Brain microvascular endothelial cell (primary cell): ENCODE measurements around the gene TSPAN7.
A peak's percentile ranks its signal among the peaks of the same experiment; 100 is the strongest.

ENCODE experiments used
- DNase-seq: peaks from one replicate; pipeline ENCODE4 v3.0.0-alpha.2; 2020
- H3K27ac ChIP-seq: fragments of 250-450 bp; sonication (Bioruptor Pico); 2 replicates; pipeline ENCODE4 v1.5.1; 2020; ENCODE audit warnings: mild to moderate bottlenecking, moderate library complexity
- H3K27me3 ChIP-seq: fragments of 250-450 bp; sonication (Bioruptor Pico); replicated peaks from 2 replicates; pipeline ENCODE4 v1.5.1; 2020; ENCODE audit warnings: mild to moderate bottlenecking
- H3K36me3 ChIP-seq: fragments of 250-450 bp; sonication (Bioruptor Pico); replicated peaks from 2 replicates; pipeline ENCODE4 v1.5.1; 2020; ENCODE audit warnings: mild to moderate bottlenecking
- H3K4me3 ChIP-seq: 2 replicates; pipeline ENCODE4 v1.5.1; 2011; ENCODE audit warnings: low read depth, mild to moderate bottlenecking, control low read depth, low read length, moderate library complexity
- CTCF ChIP-seq: IDR thresholded peaks from 2 replicates; pipeline ENCODE4 v1.5.1; 2011; ENCODE audit warnings: low read depth, mild to moderate bottlenecking, moderate library complexity, low read length, control low read depth, inconsistent platforms; ENCODE audit errors: missing control alignments
- in situ Hi-C: cut with HindIII; loops from 2 replicates; pipeline ENCODE4 v1.10.0; 2017; ENCODE audit warnings: low sequenced_read_pairs, low pct_ligation_motif_present

TSPAN7 gene

DNA sequence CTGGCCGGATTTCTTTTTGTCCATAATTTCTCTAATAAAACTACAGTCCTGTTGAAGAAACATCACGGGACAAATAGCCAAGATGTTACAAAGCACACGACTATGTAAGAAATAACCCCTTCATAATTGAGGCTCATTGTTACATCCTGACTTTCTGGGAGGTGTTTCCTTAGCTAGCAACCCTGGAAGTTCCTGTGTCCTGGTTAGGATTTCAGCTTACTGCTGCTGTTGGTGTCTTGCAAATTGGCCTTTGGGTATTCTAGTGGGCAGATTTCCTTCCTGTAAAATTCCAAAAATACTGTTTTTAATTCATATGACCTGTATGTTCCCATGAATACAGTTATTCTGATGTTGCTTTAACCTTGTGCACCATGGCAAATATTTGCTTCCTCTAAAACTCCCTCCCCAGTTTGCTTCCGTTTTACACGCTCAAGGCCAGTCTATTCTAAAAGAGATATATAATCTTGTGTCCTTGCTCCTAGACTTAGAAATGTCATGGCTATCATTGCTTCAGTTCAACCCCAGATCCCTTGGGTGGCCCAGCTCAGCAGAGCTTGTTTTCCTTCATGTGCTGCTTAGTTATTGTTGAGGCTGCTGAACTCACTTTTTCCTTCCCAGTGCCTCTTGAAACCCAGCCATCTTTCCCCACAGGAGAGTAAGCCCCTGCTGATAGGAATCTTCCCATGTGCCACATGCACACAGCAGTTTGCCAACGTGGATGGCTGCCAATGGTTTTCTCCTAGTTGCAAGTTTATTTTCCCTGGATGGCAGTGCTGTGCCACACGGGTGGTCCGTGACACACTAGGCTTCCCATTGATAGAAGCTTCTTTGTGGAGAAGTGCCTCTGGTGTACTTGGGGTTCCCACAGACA, 75.8 kb downstream of the TSPAN7 start:
- in situ Hi-C loops, result no loop called here
- Histone ChIP-seq H3K36me3 (no peaks in the 10 kb centered on the region), H3K27ac (no peak overlapping the region), H3K27me3 (no peaks in the 10 kb centered on the region), H3K4me3 (no peak overlapping the region)
- TF ChIP-seq CTCF, result no peak
- no peak for DNase-seq

- in situ Hi-C loops, result no loop called here
- DNase-seq, result peak; percentile 6
- Histone ChIP-seq H3K4me3 (no peak overlapping the region), H3K27me3 (no peaks in the 10 kb centered on the region), H3K36me3 (no peaks in the 10 kb centered on the region), H3K27ac (no peak overlapping the region)
- TF ChIP-seq CTCF, result no peak
Measured at GRCh38 chrX:38638952-38639529, 77.7 kb downstream of the TSPAN7 start.

DNA sequence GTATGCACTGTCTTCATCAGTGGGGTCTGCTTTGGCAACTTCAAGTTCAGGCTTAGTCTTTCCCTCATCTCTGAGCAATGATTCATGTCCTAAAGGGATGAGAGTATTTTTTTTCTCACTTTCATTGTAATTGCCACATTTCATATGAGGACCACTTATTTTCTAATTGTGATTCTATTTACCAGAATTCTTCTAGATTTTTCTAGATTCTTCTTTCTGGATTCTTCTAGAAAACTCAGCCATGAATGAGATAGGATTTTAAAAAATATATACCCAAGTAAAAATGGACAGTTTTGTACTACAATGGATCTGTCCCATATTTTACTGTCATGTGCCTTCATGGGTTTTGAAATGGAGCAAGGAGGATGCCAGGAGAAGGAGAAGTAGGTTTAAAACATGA, 78.4 kb downstream of the TSPAN7 start:
- in situ Hi-C loops, result no loop called here
- no peak for DNase-seq
- H3K27ac ChIP-seq, result no peak overlapping the region
- no peaks in the 10 kb centered on the region for H3K36me3 ChIP-seq
- H3K4me3 ChIP-seq, result no peak overlapping the region
- no peak for TF ChIP-seq CTCF
- no peaks in the 10 kb centered on the region for H3K27me3 ChIP-seq

GRCh38 chrX:38641197-38641596, 79.9 kb downstream of the TSPAN7 start:
- TF ChIP-seq CTCF, result no peak
- in situ Hi-C loops, result no loop called here
- no peaks in the 10 kb centered on the region for H3K36me3 ChIP-seq
- H3K27me3 ChIP-seq, result no peaks in the 10 kb centered on the region
- no peak for DNase-seq
- no peak overlapping the region for H3K27ac ChIP-seq
- H3K4me3 ChIP-seq, result no peak overlapping the region

DNA sequence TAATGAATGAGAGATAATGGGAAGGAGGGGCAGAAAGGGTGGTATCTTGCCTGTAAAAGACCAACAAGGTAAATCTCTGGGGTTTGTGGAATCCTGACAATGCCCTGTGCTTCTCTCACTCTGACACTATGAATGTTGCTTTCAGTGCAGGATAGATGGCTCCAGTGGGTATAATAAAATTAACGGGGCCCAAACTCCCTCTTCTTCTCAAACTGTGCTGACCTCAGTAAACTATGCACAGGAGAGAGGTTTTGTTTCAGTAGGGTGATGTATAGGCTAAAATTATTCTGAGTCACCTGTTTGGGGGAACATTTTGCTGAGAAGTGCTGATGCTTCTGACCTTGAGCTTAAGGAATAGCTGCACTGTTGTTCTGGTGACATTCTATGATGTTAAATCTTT, 82.6 kb downstream of the TSPAN7 start:
- DNase-seq, result no peak
- no peaks in the 10 kb centered on the region for H3K36me3 ChIP-seq
- no peaks in the 10 kb centered on the region for H3K27me3 ChIP-seq
- no peak overlapping the region for H3K4me3 ChIP-seq
- TF ChIP-seq CTCF, result no peak
- in situ Hi-C loops, result no loop called here
- H3K27ac ChIP-seq, result no peak overlapping the region
